Body of pancreas (tissue), 4 donors: ENCODE measurements around the gene CRYBB1. TPM values are rescaled to one million over a fixed set of nuclear protein-coding genes. Genes with fewer than 3 reads are reported as not detected.
A peak's percentile ranks its signal among the peaks of the same experiment; 100 is the strongest.

Experiments
- ATAC-seq: fragments of 150-250 bp; one replicate; pipeline ENCODE4 v1.9.1; 2016
- DNase-seq, 4 donors: peaks; one replicate each; pipeline ENCODE4 v3.0.0-alpha.2; 2019
- H3K27ac ChIP-seq, 4 donors: fragments of 200-600 bp; sonication (generic); 1 replicate in 3 of 4; 2 replicates in 1 of 4; pipeline versions ENCODE4 v1.5.1 to v1.6.1; 2016 to 2019; ENCODE audit warnings: mild to moderate bottlenecking in 1 of 4, mixed read lengths in 1 of 4, moderate library complexity in 1 of 4
- H3K27me3 ChIP-seq, 2 donors: fragments of 200-600 bp; sonication (generic); one replicate each; pipeline ENCODE4 v1.6.0; 2016; ENCODE audit warnings: mild to moderate bottlenecking in 1 of 2
- H3K36me3 ChIP-seq, 2 donors: fragments of 200-600 bp; sonication (generic); replicated peaks in 1 of 2; 2 replicates each; pipeline ENCODE4 v1.5.1; 2016; ENCODE audit warnings: low read depth in 2 of 2; ENCODE audit not compliant: insufficient read depth in 1 of 2
- H3K4me1 ChIP-seq: fragments of 200-600 bp; sonication (generic); one replicate; pipeline ENCODE4 v1.6.0; 2016
- H3K4me3 ChIP-seq, 2 donors: fragments of 200-600 bp; sonication (generic); 1 replicate in 1 of 2; 2 replicates in 1 of 2; pipeline ENCODE4 v1.5.1; 2016 to 2019
- H3K9me3 ChIP-seq, 3 donors: fragments of 200-600 bp; sonication (generic); 1 replicate in 2 of 3; 2 replicates in 1 of 3; pipeline ENCODE4 v1.5.1; 2016
- CTCF ChIP-seq, 7 experiments: fragments of 450-650 bp in 4 of 7; fragments of 200-600 bp in 3 of 7; sonication (generic) in 3 of 7; IDR thresholded peaks; one replicate each; pipeline ENCODE4 v1.5.1; 2016 to 2019; ENCODE audit warnings: antibody characterized with exemption in 7 of 7
- POLR2A ChIP-seq, 3 donors: fragments of 450-650 bp; IDR thresholded peaks; one replicate each; pipeline ENCODE4 v1.6.1; 2016; ENCODE audit warnings: antibody characterized with exemption in 3 of 3, mild to moderate bottlenecking in 2 of 3
- WGBS, 2 donors: methylation state at CpG; one replicate each; pipeline ENCODE4 v1.1.5; 2017; 5-methylcytosine and 5-hydroxymethylcytosine counted together
- intact Hi-C: fragments of 100-400 bp; cut with DNase I; formaldehyde crosslinking; loops from one replicate; pipeline ENCODE4 v1.15.1; 2023
- total RNA-seq, 2 donors: library from RNA; depleted of rRNA; stranded (reverse); fragments of >200 nt; gene quantifications; one replicate each; pipeline ENCODE4 v1.1.0, GENCODE V29; 2016

CRYBB1 gene
- total RNA-seq, 2 donors from 2014 or later: 0.52 TPM; not detected in 1

DNA sequence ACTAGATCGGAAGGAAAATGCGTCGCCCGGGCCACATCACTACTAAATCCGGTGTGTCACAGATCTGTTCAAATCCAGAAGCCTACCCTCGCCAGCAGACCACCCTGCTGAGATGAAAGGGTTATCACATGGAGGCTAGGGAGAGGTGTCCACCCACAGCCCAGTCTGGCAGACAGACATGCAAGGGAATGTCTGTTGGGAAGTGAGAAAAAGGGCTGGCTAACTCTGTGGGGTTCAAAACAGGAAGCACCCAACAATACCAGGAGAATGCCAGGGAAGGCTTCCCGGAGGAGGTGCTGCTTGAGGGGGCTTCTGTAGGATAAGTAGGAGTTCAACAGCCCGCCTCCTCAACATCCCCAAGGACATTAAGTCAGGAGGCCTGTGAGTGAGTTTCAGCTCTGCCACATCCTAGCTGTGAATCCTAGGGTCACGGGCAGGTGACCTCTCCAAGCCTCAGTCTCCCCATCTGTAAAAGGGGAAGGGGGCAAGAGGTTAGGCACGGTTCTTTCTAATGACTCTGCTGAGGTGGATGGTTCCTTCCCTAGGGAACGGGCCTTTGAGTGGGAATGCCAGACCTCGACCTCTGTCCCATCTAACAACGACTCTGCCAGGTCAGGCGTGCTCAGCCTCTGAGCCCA lies 29.0 kb downstream of the CRYBB1 start:
- 54 to 82% methylated on average over 8 to 14 of the region's 14 CpGs for WGBS, 2 donors
- H3K36me3 ChIP-seq: no peaks in the 10 kb centered on the region
- intact Hi-C loops: no loop called here
- no peak for ATAC-seq
- no peak for DNase-seq
- peak overlapping the region; percentile 89 to 100 for H3K4me3 ChIP-seq
- peaks cover 28% of the 10 kb centered on the region for H3K4me1 ChIP-seq
- no peaks in the 10 kb centered on the region for H3K9me3 ChIP-seq
- TF ChIP-seq POLR2A (IDR thresholded peaks at IDR 0.05) (no peak), CTCF (IDR thresholded peaks at IDR 0.05) (no peak)
- no peaks in the 10 kb centered on the region for H3K27me3 ChIP-seq
- H3K27ac ChIP-seq: peak overlapping the region in 3 of 4 donors; percentile 79 to 85 (median 80)

GRCh38 chr22:26587991-26588613 lies 29.7 kb downstream of the CRYBB1 start:
- ATAC-seq (no peak), DNase-seq (no peak)
- no peaks in the 10 kb centered on the region for H3K27me3 ChIP-seq
- H3K4me3 ChIP-seq: no peak overlapping the region
- H3K9me3 ChIP-seq: no peaks in the 10 kb centered on the region
- TF ChIP-seq CTCF (IDR thresholded peaks at IDR 0.05): no peak
- TF ChIP-seq POLR2A (IDR thresholded peaks at IDR 0.05): no peak
- intact Hi-C loops: no loop called here
- no peaks in the 10 kb centered on the region for H3K36me3 ChIP-seq
- WGBS, 2 donors: 92 to 95% methylated on average over 4 of the region's 4 CpGs
- H3K4me1 ChIP-seq: peaks cover 28% of the 10 kb centered on the region
- H3K27ac ChIP-seq: peak overlapping the region in 1 of 4 donors; percentile 85

DNA sequence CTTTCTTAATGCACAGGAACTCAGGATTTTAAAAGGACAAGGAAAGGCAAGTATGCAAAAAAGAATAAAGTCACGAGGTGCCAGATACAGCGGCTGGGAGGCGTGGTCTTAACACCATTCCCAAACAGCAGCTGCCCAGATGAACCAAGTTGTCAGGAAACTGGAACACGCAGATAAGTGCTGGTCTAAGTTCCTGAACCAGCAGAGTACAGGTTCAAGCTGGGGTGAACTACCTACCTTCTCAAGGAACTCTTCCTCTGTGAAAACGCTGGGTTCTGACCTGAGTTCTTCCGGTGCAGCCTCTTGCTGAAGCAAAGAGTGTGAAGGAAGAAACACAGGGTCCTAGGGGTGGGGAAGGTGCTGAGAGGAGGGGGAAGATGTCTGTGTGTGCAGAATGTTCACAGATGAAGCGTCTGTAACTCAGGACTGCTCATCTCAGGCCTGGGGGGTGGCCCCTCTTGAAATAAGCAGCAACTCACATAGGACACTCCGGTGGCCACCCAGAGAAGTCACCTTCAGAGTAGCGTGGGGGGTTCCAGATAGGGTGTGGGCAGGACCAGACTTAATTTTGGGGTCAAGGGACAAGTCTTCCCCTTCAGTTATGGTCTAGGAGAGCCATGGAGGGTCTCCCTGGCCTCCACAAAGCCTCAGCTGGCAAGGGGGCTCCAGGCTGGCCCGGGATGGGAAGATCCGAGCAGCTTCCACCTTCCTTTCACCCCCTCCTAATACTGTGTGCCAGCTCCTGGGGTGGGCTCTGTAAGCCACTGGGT lies 31.1 kb downstream of the CRYBB1 start:
- Histone ChIP-seq H3K27me3 (no peaks in the 10 kb centered on the region), H3K36me3 (no peaks in the 10 kb centered on the region), H3K4me3 (no peak overlapping the region), H3K27ac (no peak overlapping the region), H3K9me3 (no peaks in the 10 kb centered on the region), H3K4me1 (peaks cover 28% of the 10 kb centered on the region)
- DNase-seq: no peak
- TF ChIP-seq POLR2A (IDR thresholded peaks at IDR 0.05): no peak
- no peak for TF ChIP-seq CTCF (IDR thresholded peaks at IDR 0.05)
- intact Hi-C loops: no loop called here
- no peak for ATAC-seq
- 63% methylated on average over 8 to 11 of the region's 11 CpGs for WGBS, 2 donors

DNA sequence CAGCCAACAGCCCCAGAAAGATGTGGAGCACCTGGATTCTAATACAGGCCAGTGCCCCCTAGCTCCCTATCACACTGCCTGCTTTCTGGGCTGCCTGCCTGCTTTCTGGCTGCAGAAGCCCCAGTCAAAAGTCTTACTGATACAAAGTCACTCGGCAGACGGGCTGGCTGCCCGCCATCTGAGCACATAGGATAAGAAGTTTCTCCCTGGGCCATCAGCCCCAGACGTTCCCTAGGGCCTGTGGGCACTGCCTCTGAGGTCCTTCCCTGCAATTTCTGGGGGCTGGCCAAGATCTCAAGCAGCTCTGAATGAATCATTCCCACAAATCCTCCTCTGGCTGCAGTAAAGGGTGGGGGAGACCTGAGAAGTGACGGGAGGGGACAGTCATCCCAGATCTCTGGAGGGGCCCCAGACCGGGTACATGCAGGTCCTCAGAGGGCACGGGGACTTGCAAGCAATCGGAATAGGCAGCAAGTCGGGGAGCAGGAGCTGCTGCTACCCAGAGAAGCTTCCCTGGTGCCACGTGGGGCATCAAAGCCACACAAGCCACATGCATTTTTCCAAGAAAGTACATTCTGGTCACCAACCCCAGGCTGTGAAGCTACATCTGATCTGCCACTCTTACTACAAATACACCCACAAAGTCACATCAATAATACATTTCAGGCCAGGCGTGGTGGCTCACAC lies 32.6 kb downstream of the CRYBB1 start:
- TF ChIP-seq CTCF (IDR thresholded peaks at IDR 0.05): no peak
- ATAC-seq (no peak), DNase-seq (peak; percentile 31 to 69 (median 53))
- no peaks in the 10 kb centered on the region for H3K36me3 ChIP-seq
- no peaks in the 10 kb centered on the region for H3K27me3 ChIP-seq
- 60 to 100% methylated on average over 1 to 11 of the region's 11 CpGs for WGBS, 2 donors
- no peak overlapping the region for H3K27ac ChIP-seq
- H3K9me3 ChIP-seq: no peaks in the 10 kb centered on the region
- H3K4me1 ChIP-seq: peaks cover 20% of the 10 kb centered on the region
- intact Hi-C loops: no loop called here
- no peak overlapping the region for H3K4me3 ChIP-seq
